Mesenteric fat pad (tissue), 1 donor: ENCODE results near the gene FAAP20. TPM values are rescaled to one million over a fixed set of nuclear protein-coding genes. Genes with fewer than 3 reads are reported as not detected.

Experiments used
- DNase-seq: peaks from one replicate; pipeline ENCODE4 v3.0.0-alpha.2; 2020; ENCODE audit warnings: low spot score
- total RNA-seq: library from RNA; stranded (reverse); fragmentation: NEBNext Ultra II Directional; extraction: Animal tissue kit (Norgen Biotek cat#: 25700); gene quantifications from one replicate; pipeline ENCODE4 v1.2.1, GENCODE V29; 2021
- donor health status: DM: yes; HTN: yes; CAD: no.

FAAP20 gene
- total RNA-seq, 1 donor from 2014 or later: 42.6 TPM

DNA sequence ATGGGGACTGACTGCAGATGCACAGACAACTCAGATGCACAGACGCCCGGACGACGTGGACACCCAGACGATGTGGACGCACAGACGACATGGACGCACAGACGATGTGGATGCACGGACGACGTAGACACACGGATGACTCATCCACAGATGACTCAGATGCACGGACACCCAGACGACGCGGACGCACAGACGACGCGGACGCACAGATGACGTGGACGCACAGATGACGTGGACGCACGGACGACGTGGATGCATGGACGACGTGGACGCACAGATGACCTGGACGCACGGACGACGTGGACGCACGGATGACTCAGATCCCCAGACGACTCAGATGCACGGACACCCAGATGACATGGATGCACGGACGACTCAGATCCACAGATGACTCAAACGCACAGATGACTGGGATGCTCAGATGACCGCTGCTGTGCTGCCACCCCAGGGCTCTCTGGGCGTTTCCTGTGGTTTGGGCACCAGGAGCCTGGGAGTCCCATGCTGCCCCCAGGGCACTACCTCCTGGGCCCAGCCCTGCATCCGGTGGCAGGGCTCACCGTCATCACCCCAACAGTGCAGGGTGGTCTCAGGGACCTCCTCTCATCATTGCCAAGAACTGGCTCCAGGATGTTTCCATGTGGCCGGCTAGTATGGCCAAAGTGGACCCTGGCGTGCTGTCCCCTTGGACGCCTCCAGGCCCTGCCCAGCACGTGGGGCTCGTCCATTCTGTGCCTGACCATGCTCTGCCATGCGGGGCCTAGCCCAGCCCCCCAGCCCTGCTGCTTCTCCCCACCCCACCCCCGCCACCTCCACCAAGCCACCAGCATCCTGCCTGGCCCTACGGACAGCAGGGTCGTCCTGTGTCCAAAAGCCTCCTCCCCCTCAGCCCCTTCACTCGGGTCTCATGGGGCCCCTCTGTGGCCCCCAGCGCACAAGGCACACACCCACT, 14.0 kb downstream of the FAAP20 start:
- no peak for DNase-seq

DNA sequence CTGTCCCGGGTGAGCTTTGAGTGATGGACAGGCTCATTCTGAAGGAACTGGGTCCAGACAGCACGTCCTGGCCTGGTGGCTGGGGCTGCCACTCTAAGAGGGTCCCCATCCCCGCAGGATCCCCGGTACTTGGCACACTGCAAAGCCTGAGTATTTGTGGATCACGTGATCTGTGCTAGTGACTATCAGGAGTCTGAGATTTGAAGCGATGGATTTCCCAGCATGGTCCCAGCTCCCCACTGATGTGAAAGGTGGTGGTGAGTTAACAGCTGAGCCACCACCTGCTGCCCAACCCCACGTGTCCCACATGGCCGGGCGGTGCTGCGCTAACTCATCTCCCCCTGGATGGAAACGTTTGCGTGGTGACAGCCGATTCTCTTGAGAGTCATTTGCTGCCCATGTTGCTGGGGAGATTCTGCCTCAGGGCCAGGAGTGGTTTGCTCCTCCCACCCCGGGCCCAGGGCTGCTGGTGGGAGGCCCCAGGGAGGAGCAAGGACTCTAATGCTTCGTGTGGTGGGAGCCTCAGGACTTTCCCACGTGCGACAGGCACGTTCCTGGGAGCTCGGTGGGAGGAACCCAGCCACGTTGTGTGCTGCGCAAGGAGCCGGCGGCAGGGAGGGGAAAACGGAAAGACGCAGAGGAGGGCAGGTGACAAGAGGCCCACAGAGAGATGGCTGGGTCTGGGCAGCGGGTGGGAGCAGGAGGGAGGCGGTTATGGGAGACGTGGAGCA, 15.1 kb downstream of the FAAP20 start:
- no peak for DNase-seq

DNA sequence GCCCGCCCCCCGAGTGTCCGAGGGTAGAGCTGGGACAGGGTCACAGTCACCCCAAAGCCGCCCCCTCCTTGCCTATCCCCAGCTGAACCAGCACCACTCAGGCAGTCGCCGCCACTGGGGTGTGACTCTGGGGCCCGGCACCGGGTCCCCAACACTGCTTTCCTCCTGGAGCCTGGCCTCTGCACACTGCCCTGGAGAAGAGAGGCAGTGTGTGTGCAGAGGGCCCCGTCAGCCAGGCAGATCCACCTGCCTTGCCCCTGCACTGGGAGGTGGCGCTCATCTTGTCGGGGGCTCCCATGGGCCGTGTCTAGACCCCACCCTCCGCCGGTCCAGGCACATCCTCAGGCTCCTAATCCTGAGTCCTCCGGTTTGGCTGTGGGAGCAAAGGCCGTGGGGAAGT, 15.7 kb downstream of the FAAP20 start:
- no peak for DNase-seq

DNA sequence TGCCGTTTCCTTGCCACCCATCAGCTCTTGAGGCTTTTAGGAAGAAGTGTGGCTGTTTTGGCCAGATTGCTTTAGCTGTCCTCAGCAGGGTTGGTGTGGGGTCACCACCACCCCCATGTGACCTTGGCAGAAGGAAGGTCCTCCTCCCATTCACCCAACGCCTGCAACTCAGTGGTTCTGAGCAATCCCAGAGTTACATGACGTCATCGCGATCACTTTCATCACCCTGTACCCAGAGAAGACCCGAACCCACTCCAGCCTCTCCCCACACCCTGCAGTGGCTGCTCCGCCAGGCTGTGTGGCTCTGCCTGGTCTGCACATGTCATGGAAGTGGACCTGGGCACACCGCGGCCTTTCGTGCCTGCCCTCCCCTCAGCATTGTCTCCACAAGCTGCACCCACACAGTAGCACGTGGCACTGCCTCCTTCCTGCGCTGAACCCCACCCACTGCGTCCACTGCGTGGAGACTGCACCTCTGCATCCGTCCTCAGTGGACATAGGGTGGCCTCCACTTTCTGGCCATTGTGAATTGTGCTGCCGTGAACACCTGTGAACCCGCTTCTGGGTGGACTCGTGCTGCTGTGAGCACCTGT, 16.5 kb downstream of the FAAP20 start:
- DNase-seq: no peak

DNA sequence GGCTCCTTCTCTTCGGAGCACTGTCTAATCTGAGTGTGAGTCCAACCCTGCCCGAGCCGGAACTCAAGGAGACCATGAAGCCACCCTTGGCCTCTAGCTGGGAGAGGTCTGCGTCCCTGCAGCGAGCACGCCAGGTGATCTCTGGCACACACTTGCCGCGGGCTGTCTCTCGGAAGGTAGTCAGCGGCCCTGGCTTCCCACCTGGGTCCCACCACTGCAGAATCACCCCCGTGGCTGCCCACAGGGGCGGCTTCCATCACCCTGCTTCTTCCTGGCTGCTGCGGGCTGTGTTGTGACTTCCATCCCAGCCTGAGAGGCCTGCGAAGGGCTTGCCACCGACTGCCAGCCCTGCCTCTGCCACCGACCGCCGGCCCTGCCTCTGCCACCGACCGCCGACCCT, 17.0 kb downstream of the FAAP20 start:
- DNase-seq: no peak

DNA sequence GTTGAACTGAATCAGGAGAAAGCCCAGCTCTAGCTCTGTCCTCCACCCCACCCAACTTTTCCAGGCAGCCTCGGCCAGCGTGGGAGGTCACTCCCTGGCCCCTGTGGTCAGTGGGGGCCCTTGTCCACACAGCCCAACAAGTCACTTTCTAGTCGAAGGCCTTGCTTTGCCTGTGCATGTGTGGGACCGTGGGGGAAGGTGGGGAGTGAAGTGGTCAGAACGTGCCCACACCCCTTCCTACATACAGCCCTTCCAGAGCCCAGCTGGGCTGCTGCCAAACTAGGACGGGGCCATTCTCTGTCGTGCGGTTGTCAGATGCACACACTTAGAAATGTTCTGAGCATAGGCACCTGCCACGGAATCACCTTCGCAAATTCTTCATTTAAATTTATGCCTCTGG, 18.0 kb downstream of the FAAP20 start:
- no peak for DNase-seq

DNA sequence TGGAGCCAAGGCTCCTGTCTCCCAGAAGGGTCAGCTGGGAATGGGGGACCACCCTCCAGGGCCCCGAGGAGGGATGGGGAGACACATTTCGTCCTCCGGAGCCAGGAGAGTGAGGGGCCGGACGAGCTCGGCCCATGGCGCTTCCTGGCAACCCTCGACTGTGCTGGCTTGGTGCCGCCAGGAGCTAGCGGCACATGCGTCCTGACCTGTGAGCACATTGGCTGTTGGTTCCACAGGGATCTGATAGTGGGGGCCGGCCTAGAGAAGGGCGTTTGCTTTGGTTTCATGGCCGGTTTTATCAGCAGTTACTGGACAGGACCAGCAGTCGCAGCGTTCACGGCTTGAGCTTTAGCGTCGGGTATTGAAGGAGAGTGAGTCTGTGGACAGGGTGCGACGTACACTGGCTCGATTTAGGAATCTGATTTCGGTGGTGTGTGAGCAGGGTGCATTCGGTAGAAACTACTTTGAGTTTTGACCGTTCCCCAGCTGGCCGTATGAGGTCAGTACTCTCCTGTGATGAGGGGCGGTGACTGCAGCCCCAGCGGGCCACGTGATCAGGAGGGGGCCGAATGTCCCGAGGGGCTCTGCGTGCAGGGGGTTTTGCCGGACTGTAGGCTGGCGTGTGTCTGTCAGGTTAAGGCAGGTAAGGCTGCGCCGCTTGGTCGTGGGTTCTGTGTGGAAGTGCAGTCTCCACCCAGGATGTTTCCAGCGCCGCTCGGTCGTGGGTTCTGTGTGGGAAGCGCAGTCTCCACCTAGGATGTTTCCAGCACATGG, 18.7 kb downstream of the FAAP20 start:
- DNase-seq: no peak

DNA sequence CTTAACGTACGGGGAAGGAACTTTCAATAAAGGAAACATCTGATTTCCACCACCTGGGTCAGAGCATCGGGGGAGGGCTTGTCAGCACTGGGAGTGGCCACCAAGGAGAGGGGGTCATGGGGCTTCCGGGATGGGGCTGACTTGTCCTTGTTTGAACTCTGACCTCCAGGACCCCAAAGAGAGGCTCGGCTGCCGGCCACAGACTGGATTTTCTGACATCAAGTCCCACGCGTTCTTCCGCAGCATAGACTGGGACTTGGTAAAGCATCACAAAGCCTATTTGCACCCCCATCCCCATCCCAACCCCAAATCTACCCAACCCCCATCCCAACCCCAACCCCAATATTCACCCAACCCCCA, 19.5 kb downstream of the FAAP20 start:
- no peak for DNase-seq

DNA sequence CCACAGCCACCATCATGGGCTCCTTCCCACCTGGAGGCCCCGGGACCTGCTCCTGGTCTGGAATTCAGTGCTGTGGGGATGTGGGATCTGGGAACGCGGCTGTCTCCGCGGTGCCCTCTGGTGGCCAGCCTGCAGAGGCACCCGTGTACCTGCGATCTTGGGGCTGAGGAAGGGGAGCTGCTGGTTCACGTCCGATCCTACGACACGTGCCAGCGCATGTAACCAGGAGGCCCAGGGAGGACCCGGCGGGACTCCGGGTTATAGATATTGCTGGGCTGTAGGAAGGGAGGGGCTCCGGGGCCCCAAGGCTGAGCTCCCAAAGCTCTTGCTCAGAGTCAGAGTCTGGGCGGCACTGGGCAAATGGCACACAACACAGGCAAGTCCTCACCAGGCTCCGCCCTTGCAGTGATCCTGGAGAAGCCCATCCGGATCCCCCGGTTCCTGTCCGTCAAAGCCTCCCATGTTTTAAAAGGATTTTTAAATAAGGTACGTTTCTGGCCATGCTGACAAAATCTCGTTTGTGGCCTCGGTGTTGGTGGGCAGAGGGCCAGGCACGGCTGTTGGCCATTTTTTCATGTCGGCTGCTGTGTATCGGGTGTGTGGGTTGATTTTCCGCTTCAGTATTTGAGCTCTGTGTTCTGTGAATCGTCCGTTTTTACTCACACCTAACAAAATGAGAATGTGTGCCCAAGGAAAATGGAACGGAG, 20.1 kb downstream of the FAAP20 start:
- no peak for DNase-seq

DNA sequence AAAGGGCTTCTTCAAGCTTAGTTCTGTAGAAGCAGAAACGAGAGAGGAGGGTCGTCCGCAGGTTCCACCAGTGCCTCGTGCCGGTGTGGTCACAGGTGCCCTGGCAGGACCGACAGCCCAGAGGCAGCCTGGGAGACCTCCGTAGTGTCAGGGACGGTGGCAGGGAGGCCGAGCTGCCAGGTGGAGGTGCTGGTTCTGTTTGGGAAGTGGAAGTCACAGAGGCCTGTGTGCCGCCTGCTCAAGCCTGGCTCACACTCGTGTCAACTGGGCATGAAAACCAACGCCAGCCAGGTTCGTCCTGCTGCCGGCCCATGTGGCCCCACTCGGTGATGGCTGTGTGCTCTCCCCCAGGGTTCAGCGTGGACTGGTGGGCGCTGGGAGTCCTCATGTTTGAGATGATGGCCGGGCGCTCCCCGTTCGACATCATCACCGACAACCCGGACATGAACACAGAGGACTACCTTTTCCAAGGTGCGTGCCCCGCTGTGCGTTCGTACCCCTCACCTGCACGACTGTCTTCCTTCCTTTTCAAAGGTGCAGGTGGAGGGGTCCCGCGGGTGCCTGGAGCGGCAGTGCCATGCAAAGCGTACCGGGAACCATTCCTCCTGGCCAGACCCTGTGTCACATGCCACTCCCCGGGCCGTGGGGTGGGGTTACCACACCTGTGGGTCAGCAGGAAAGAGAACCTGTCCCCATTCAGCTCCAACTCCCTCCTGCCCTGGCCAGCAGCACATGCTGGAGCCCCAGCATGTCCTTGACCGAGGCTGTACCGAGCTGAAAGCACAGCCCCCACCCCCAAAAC, 20.8 kb downstream of the FAAP20 start:
- no peak for DNase-seq

DNA sequence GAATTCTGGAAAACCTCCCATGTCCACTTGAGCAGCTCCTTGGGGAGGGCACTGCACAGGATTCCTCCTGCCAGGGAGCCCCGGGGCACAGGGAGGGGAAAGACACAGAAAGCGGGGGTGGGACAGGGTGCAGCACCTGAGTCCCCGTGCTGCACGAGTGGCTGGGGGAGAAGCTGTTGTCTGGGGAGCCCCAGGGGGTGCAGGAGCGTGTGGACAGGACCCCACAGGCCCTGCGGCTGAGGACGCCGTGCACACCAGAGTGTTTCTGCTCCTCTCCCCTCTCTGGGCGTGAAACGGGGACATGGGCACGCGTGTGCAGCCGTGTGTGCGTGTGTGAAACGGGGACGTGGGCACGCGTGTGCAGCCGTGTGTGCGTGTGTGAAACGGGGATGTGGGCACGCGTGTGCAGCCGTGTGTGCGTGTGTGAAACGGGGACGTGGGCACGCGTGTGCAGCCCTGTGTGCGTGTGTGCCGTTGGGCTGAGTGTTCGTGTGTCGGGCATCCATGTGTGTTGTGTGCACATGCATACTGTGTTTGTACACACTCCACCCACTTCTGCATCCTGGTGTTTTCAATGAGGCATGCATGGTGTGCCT, 21.9 kb downstream of the FAAP20 start:
- no peak for DNase-seq

DNA sequence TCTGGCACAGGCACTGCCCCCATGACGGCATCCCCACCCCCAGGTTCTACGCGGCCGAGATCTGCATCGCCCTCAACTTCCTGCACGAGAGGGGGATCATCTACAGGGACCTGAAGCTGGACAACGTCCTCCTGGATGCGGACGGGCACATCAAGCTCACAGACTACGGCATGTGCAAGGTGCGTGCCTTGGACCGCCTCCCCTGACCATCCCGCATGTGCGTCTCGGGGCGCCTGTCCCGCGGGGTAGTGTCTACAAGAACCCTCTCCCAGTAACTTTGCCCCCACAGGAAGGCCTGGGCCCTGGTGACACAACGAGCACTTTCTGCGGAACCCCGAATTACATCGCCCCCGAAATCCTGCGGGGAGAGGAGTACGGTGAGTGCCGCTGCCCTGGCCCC, 22.6 kb downstream of the FAAP20 start:
- DNase-seq: no peak

DNA sequence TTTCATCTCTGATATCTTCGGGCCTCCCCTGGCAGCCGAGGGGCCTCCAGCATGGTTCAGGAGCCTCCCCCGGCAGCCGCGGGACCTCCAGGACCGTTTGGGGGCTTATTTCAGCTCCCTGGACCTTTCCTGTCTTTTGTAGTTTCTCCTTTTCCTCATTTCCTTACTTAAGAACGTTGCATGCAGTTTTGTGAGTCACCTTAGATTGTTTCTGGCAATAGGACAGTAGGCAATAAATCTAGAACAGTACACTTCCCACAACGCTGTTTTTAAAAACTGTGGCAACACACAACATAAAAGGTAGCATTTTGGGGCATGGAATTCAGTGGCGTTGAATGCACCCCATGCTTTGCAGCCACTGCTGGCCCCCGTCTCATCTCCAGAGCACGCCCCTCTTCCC, 24.4 kb downstream of the FAAP20 start:
- no peak for DNase-seq

DNA sequence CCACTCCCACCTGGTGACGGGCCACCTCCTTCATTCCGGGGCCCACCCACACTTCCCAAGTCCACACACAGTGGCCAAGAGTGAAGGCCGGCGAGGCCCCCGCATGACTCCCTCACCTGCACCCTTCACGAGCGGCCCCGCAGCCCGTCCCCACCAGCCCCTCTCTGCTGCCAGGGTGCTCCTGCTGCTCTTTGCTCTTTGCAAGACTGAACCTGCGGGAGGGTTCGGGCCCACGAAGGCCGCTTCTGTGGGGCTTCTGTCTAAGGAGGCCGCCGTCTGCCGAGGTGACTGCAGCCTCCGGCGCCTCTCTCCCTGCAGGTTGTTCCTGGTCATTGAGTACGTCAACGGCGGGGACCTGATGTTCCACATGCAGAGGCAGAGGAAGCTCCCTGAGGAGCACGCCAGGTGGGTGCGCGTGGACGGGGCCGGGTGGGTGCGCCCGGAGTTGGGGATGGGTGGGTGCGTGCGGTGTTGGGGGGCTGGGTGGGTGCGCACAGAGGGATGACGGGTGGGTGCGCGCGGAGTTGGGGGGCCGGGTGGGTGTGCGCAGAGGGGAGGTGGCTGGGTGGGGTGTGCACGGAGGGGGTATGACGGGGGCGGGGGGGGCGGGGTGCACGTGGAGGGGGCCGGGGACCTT, 25.3 kb downstream of the FAAP20 start:
- DNase-seq: no peak

DNA sequence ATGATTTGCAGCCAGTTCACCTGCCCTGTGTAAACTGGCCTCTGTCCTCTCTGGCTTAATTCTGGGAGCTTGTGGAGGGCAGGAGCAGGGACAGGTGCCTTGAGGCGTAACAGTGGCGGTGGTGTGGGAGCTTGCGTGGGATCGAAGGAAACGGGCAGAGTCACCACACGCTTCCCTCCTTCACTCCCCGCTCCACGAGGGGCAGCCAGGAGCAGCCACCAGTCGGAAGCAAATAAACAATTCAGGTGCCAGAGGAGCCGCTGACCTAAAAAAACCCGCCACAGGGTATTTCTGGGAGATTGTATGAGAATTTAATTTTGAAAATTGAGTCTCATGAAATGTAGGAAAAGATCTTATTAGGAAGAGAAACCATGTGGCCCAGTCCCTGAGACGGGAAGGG, 26.0 kb downstream of the FAAP20 start:
- DNase-seq: no peak

DNA sequence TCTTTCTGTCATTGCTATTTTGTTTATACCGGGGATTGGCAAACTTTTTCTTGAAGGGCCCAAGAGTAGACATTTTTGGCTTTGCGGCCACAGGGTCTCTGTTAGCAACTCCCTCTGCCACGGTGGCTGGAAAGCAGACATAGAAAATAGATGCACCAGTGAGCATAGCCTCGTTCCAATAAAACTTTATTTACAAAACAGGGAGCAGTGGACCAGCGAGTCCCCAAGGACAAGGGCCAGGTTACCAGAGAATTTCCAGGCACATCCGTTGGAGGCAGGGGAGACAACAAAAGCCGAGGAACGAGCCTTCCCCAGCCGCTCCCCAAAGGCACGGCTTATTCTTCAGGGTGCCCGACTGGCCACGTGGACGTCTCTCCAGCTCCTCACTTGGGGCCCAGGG, 26.5 kb downstream of the FAAP20 start:
- DNase-seq: no peak

DNA sequence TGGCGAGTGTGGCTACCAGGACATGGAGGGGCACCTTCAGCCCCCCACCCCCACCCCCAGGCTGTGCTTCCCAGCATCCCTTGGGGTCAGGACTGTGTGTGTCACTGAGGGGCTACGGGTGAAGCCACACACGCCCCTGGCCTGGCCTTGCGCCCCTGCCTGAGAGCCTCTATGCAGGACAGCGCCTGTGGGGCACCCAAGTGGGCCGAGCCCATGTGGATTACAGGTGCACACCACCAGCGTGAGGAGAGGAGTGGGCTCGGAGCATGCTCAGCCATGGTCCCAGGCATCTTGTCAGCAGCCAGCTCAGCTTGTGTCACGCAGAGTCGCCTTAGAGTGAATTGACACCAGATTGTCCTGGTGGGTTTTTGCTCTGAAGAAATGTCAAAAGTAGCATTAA, 27.9 kb downstream of the FAAP20 start:
- no peak for DNase-seq

DNA sequence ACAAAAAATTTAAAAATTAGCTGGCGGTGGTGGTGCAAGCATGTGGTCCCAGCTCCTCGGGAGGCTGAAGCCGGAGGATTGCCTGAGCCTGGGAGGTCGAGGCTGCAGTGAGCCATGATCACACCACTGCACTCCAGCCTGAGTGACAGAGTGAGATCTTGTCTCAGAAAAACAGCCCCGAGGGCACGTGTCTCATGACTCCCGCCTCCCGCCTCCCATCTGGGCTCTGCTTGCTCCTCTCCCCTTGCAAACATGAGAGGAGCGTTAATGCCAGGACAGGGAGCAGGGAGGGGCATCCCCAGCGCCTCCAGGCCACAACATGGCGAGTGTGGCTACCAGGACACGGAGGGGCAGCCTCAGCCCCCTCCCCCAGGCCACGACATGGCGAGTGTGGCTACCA, 28.3 kb downstream of the FAAP20 start:
- no peak for DNase-seq

DNA sequence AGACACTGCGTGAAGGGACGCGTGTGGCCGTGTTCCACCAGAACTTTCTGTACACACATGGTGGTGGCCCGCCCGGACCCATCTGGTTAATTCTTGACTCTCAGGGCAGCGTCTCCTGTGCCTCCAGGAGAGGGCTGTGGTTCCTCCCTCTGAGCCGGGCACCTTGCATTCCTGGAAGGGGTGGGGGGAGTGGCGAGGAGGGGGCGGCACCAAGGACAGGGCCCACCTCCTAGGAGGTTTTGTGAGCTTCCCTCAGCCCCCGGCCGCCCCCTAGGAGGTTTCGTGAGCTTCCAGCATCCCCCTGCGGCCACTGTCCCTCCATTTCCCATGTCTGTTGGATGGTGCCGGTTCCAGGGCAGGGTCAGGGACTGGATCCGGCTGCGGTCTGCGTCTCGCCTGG, 28.9 kb downstream of the FAAP20 start:
- DNase-seq: no peak
